GM12892 (cell line): ENCODE measurements around the gene STAG1.

Source experiments
- POLR2AphosphoS5 ChIP-seq: IDR thresholded peaks from 2 replicates; pipeline ENCODE4 v1.6.1; 2011; ENCODE audit warnings: low read depth, low read length, control low read depth
- TAF1 ChIP-seq: IDR thresholded peaks from 2 replicates; pipeline ENCODE4 v1.6.1; 2011; ENCODE audit warnings: low read depth, mild to moderate bottlenecking, control low read depth, low read length, borderline replicate concordance

DNA sequence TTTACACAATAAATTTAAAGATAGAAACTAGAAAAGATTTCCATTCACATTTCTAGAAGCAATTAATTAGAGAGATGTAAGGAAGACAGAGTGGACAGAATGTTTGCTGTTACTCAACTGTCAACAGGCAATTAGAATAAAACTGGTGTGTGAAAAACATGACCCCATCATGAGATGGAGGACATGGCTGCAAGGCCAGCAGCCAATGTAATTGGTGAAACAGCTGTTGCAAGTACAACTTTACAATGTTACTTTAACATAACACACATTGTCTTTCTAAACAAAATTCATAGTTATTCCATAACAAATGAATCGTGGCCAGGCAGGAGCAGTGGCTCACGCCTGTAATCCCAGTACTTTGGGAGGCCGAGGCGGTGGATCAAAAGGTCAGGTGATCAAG is 28.6 kb upstream of the STAG1 start:
- TF ChIP-seq TAF1 (no peak), POLR2AphosphoS5 (no peak)
